Hematopoietic multipotent progenitor cell treated with erythropoietin and hydrocortisone succinate and interleukin-3 and kit ligand, for 15 days (in vitro differentiated cells): ENCODE data around the gene ZBTB32.

Source experiments
- DNase-seq: peaks from one replicate; pipeline ENCODE4 v3.0.0-alpha.2; 2015; ENCODE audit warnings: low spot score

Gene ZBTB32

GRCh38 chr19:35696835-35697234 is 7.5 kb upstream of the ZBTB32 start:
- no peak for DNase-seq

- DNase-seq, result peak; percentile 93
These were observed 1.9 kb upstream of the ZBTB32 start for GRCh38 chr19:35702223-35703012.

- no peak for DNase-seq
These were observed 1.0 kb upstream of the ZBTB32 start for GRCh38 chr19:35703343-35703742.

GRCh38 chr19:35708391-35708790 is 4.0 kb downstream of the ZBTB32 start:
- DNase-seq, result no peak

- no peak for DNase-seq
These were observed 6.7 kb downstream of the ZBTB32 start for GRCh38 chr19:35710784-35711723.

- DNase-seq, result peak; percentile 25
These were observed 8.5 kb downstream of the ZBTB32 start for GRCh38 chr19:35712567-35713505.

- no peak for DNase-seq
These were observed 9.1 kb downstream of the ZBTB32 start for GRCh38 chr19:35713506-35713850.

- no peak for DNase-seq
These were observed 9.6 kb downstream of the ZBTB32 start for GRCh38 chr19:35713904-35714495.

- no peak for DNase-seq
These were observed 10.4 kb downstream of the ZBTB32 start for GRCh38 chr19:35714601-35715354.

- DNase-seq, result no peak
These were observed 11.0 kb downstream of the ZBTB32 start for GRCh38 chr19:35715355-35715809.

GRCh38 chr19:35715981-35716800 is 11.8 kb downstream of the ZBTB32 start:
- no peak for DNase-seq

- peak; percentile 87 for DNase-seq
These were observed 12.7 kb downstream of the ZBTB32 start for GRCh38 chr19:35716801-35717664.

- no peak for DNase-seq
These were observed 13.4 kb downstream of the ZBTB32 start, which contains the start of gene KMT2B for GRCh38 chr19:35717665-35718344. TSS of gene KMT2B (plus strand) at chr19:35718003. CDS start at chr19:35718019, 16 bp downstream.

- DNase-seq, result peak; percentile 28
These were observed 14.1 kb downstream of the ZBTB32 start for GRCh38 chr19:35718345-35719041.

- no peak for DNase-seq
These were observed 15.2 kb downstream of the ZBTB32 start for GRCh38 chr19:35719402-35720162.

GRCh38 chr19:35720163-35720524 is 15.8 kb downstream of the ZBTB32 start:
- no peak for DNase-seq

GRCh38 chr19:35720648-35721047 is 16.3 kb downstream of the ZBTB32 start:
- DNase-seq, result no peak
